Hippocampal formation (tissue), 2 donors: ENCODE results near the gene PCNA.
A peak's percentile ranks its signal among the peaks of the same experiment; 100 is the strongest.

Experiments used
- DNase-seq, 2 donors: peaks; one replicate each; lab custom pipeline; 2025; lab: John Stamatoyannopoulos, UW

PCNA gene

GRCh38 chr20:5119435-5120184 is at the start of gene PCNA:
TSS of gene PCNA (minus strand) at chr20:5119958. CDS start at chr20:5119798, 160 bp downstream.
- peak; percentile 91 to 97 for DNase-seq

GRCh38 chr20:5168651-5169396 is 49.1 kb upstream of the PCNA start:
- DNase-seq: no peak

- no peak for DNase-seq
Measured at GRCh38 chr20:5164645-5165625, 45.2 kb upstream of the PCNA start.

GRCh38 chr20:5161536-5162164 is 41.9 kb upstream of the PCNA start:
- DNase-seq: no peak

GRCh38 chr20:5160882-5161281 is 41.1 kb upstream of the PCNA start:
- DNase-seq: no peak

- no peak for DNase-seq
Measured at GRCh38 chr20:5159928-5160327, 40.2 kb upstream of the PCNA start.

GRCh38 chr20:5156675-5157448 is 37.1 kb upstream of the PCNA start:
- no peak for DNase-seq

GRCh38 chr20:5155404-5155803 is 35.6 kb upstream of the PCNA start:
- DNase-seq: no peak

GRCh38 chr20:5154543-5154925 is 34.8 kb upstream of the PCNA start:
- no peak for DNase-seq

- no peak for DNase-seq
Measured at GRCh38 chr20:5153612-5154542, 34.1 kb upstream of the PCNA start.

GRCh38 chr20:5153152-5153467 is 33.4 kb upstream of the PCNA start:
- DNase-seq: no peak

- no peak for DNase-seq
Measured at GRCh38 chr20:5150226-5151076, 30.7 kb upstream of the PCNA start.

- DNase-seq: no peak
Measured at GRCh38 chr20:5149892-5150225, 30.1 kb upstream of the PCNA start.

GRCh38 chr20:5148581-5148980 is 28.8 kb upstream of the PCNA start:
- DNase-seq: no peak

GRCh38 chr20:5146871-5147592 is 27.3 kb upstream of the PCNA start:
- DNase-seq: no peak

- no peak for DNase-seq
Measured at GRCh38 chr20:5146099-5146668, 26.4 kb upstream of the PCNA start.

- DNase-seq: no peak
Measured at GRCh38 chr20:5145365-5146098, 25.8 kb upstream of the PCNA start.
